ENCODE measurements around the gene CEP290. TPM values are rescaled to one million over a fixed set of nuclear protein-coding genes. Genes with fewer than 3 reads are reported as not detected.

Gene CEP290
- total RNA-seq, 2 donors from 2014 or later, result 19.1 to 34.8 TPM

- no peaks in the 10 kb centered on the region for H3K36me3 ChIP-seq (ENCODE audit: control insufficient read depth, insufficient read depth, low read length)
- 89 to 100% methylated on average over 1 to 2 of the region's 3 CpGs for WGBS, 2 experiments (ENCODE audit: insufficient coverage in 1 of 2, insufficient read length in 1 of 2)
- no peak within 1 kb of the TSS for H3K27ac Mint-ChIP-seq
- no peaks in the 10 kb centered on the region for H3K27me3 Mint-ChIP-seq (ENCODE audit: insufficient read depth)
- H3K27ac ChIP-seq (ENCODE audit: low read depth, low read length), result no peak within 1 kb of the TSS
- DNase-seq, result no peak
- H3K27me3 ChIP-seq (ENCODE audit: control insufficient read depth, insufficient read depth, low read length, poor library complexity, severe bottlenecking), result no peaks in the 10 kb centered on the region
- H3K4me1 ChIP-seq (ENCODE audit: control insufficient read depth, insufficient read depth, low read length), result no peaks in the 10 kb centered on the region
- H3K4me1 Mint-ChIP-seq, result no peaks in the 10 kb centered on the region
- H3K36me3 Mint-ChIP-seq (ENCODE audit: low read depth), result no peaks in the 10 kb centered on the region
- H3K9me3 Mint-ChIP-seq, result peaks cover 21% of the 10 kb centered on the region
- H3K9ac ChIP-seq (ENCODE audit: extremely low read depth, low read length, poor library complexity, severe bottlenecking), result no peak within 1 kb of the TSS
- no peaks in the 10 kb centered on the region for H3K9me3 ChIP-seq (ENCODE audit: control insufficient read depth, low read length)
- no peak within 1 kb of the TSS for H3K4me3 Mint-ChIP-seq
- TF ChIP-seq CTCF (conservative IDR thresholded peaks at IDR 0.05), result no peak
- H3K4me3 ChIP-seq (ENCODE audit: low read length), result no peak within 1 kb of the TSS
Observed at GRCh38 chr12:88029093-88029665, 112.7 kb downstream of the CEP290 start, which contains the start of gene C12orf50. Gene C12orf50 (minus strand): TSS chr12:88029401. CDS start chr12:88026962, 2,439 bp downstream.

- Mint-ChIP-seq H3K4me1 (no peaks in the 10 kb centered on the region), H3K4me3 (no peak overlapping the region), H3K27ac (no peak overlapping the region), H3K9me3 (peaks cover 11% of the 10 kb centered on the region), H3K27me3 (ENCODE audit: insufficient read depth) (no peaks in the 10 kb centered on the region), H3K36me3 (ENCODE audit: low read depth) (no peaks in the 10 kb centered on the region)
- Histone ChIP-seq H3K27me3 (ENCODE audit: control insufficient read depth, insufficient read depth, low read length, poor library complexity, severe bottlenecking) (no peaks in the 10 kb centered on the region), H3K9me3 (ENCODE audit: control insufficient read depth, low read length) (no peaks in the 10 kb centered on the region), H3K4me3 (ENCODE audit: low read length) (no peak overlapping the region), H3K4me1 (ENCODE audit: control insufficient read depth, insufficient read depth, low read length) (no peaks in the 10 kb centered on the region), H3K27ac (ENCODE audit: low read depth, low read length) (no peak overlapping the region), H3K36me3 (ENCODE audit: control insufficient read depth, insufficient read depth, low read length) (no peaks in the 10 kb centered on the region), H3K9ac (ENCODE audit: extremely low read depth, low read length, poor library complexity, severe bottlenecking) (no peak overlapping the region)
- WGBS, 2 experiments (ENCODE audit: insufficient coverage in 1 of 2, insufficient read length in 1 of 2), result 100% methylated on average over 1 of the region's 1 CpG; no CpG with 5 or more reads in 1 of the 2 experiments
- DNase-seq, result no peak
- no peak for TF ChIP-seq CTCF (conservative IDR thresholded peaks at IDR 0.05)
Observed at GRCh38 chr12:88026196-88026595, 115.7 kb downstream of the CEP290 start.

- H3K27ac Mint-ChIP-seq, result no peak overlapping the region
- no peak overlapping the region for H3K27ac ChIP-seq (ENCODE audit: low read depth, low read length)
- peaks cover 2% of the 10 kb centered on the region for H3K36me3 Mint-ChIP-seq (ENCODE audit: low read depth)
- H3K27me3 Mint-ChIP-seq (ENCODE audit: insufficient read depth), result no peaks in the 10 kb centered on the region
- H3K4me3 Mint-ChIP-seq, result no peak overlapping the region
- no peak for TF ChIP-seq CTCF (conservative IDR thresholded peaks at IDR 0.05)
- 75 to 85% methylated on average over 3 of the region's 3 CpGs for WGBS, 2 experiments (ENCODE audit: insufficient coverage in 1 of 2, insufficient read length in 1 of 2)
- no peaks in the 10 kb centered on the region for H3K4me1 ChIP-seq (ENCODE audit: control insufficient read depth, insufficient read depth, low read length)
- H3K27me3 ChIP-seq (ENCODE audit: control insufficient read depth, insufficient read depth, low read length, poor library complexity, severe bottlenecking), result no peaks in the 10 kb centered on the region
- no peaks in the 10 kb centered on the region for H3K36me3 ChIP-seq (ENCODE audit: control insufficient read depth, insufficient read depth, low read length)
- H3K4me3 ChIP-seq (ENCODE audit: low read length), result no peak overlapping the region
- DNase-seq, result no peak
- H3K9me3 ChIP-seq (ENCODE audit: control insufficient read depth, low read length), result peaks cover 31% of the 10 kb centered on the region
- H3K4me1 Mint-ChIP-seq, result no peaks in the 10 kb centered on the region
- no peak overlapping the region for H3K9ac ChIP-seq (ENCODE audit: extremely low read depth, low read length, poor library complexity, severe bottlenecking)
- peaks cover 40% of the 10 kb centered on the region for H3K9me3 Mint-ChIP-seq
Observed at GRCh38 chr12:88017964-88018363, 123.9 kb downstream of the CEP290 start.

Data from endodermal cell (in vitro differentiated cells).